Liver (tissue), 3 donors: ENCODE measurements around the gene PTPRD.

Source experiments
- CTCF ChIP-seq: fragments of 150-350 bp; IDR thresholded peaks from 2 replicates; pipeline ENCODE4 v1.5.1; 2017; ENCODE audit warnings: improper control_type of control experiment, low read depth, low read length; ENCODE audit not compliant: missing input control
- EGR1 ChIP-seq, 2 donors: IDR thresholded peaks; 2 replicates each; pipeline ENCODE4 v1.6.1; 2016 to 2018; ENCODE audit warnings: antibody characterized with exemption in 2 of 2, low read depth in 2 of 2
- FOXA1 ChIP-seq: IDR thresholded peaks from 2 replicates; pipeline ENCODE4 v1.6.1; 2016; ENCODE audit warnings: antibody characterized with exemption
- GABPA ChIP-seq, 2 donors: IDR thresholded peaks in 1 of 2; conservative IDR thresholded peaks in 1 of 2; 2 replicates each; pipeline ENCODE4 v1.6.1; 2016; ENCODE audit warnings: antibody characterized with exemption in 2 of 2, mild to moderate bottlenecking in 1 of 2, moderate library complexity in 1 of 2
- HNF4A ChIP-seq, 2 donors: conservative IDR thresholded peaks; 2 replicates each; pipeline ENCODE4 v1.6.1; 2016; ENCODE audit warnings: antibody characterized with exemption in 2 of 2, mild to moderate bottlenecking in 2 of 2
- MAX ChIP-seq: IDR thresholded peaks from 2 replicates; pipeline ENCODE4 v1.6.1; 2016; ENCODE audit warnings: antibody characterized with exemption
- NR2F2 ChIP-seq: IDR thresholded peaks from 2 replicates; pipeline ENCODE4 v1.6.1; 2016; ENCODE audit warnings: antibody characterized with exemption
- REST ChIP-seq: IDR thresholded peaks from 2 replicates; pipeline ENCODE4 v1.6.1; 2016; ENCODE audit warnings: antibody characterized with exemption, mild to moderate bottlenecking
- RXRA ChIP-seq, 2 donors: IDR thresholded peaks; 2 replicates each; pipeline ENCODE4 v1.6.1; 2017 to 2018; ENCODE audit warnings: antibody characterized with exemption in 2 of 2, mild to moderate bottlenecking in 1 of 2
- SP1 ChIP-seq: IDR thresholded peaks from 2 replicates; pipeline ENCODE4 v1.6.1; 2018; ENCODE audit warnings: antibody characterized with exemption, mild to moderate bottlenecking
- TAF1 ChIP-seq: conservative IDR thresholded peaks from 2 replicates; pipeline ENCODE4 v1.6.1; 2016; ENCODE audit warnings: antibody characterized with exemption, mild to moderate bottlenecking
- YY1 ChIP-seq: IDR thresholded peaks from 2 replicates; pipeline ENCODE4 v1.6.1; 2016; ENCODE audit warnings: antibody characterized with exemption, mild to moderate bottlenecking
- ZBTB33 ChIP-seq: IDR thresholded peaks from 2 replicates; pipeline ENCODE4 v1.6.1; 2016; ENCODE audit warnings: antibody characterized with exemption
- donor health status: healthy.
- donor health status: healthy.

GRCh38 chr9:8534828-8535227, 2078.0 kb downstream of the PTPRD start:
- TF ChIP-seq REST (no peak), HNF4A (conservative IDR thresholded peaks at IDR 0.05) (no peak), ZBTB33 (no peak), FOXA1 (no peak), CTCF (no peak), SP1 (no peak), MAX (no peak), NR2F2 (no peak), TAF1 (no peak), RXRA (IDR thresholded peaks at IDR 0.05) (no peak), YY1 (no peak), EGR1 (IDR thresholded peaks at IDR 0.05; ENCODE audit: low read depth in 2 of 2) (no peak), GABPA (IDR thresholded peaks at IDR 0.05 in 1 of 2, conservative IDR thresholded peaks at IDR 0.05 in 1 of 2) (no peak)
